Measurements from ENCODE around the gene EDIL3. TPM values are rescaled to one million over a fixed set of nuclear protein-coding genes. Genes with fewer than 3 reads are reported as not detected.
"Not testable (repeated sequence)": the region's sequence is repeated elsewhere in the genome, so short reads cannot be mapped to it uniquely, and the experiment has no call there.

The EDIL3 gene
- total and polyA plus RNA-seq, 2 experiments from 2014 or later, result 18.2 to 42.4 TPM

- no peaks in the 10 kb centered on the region for H3K9me3 ChIP-seq (ENCODE audit: low read depth)
- 89% methylated on average over 3 of the region's 3 CpGs for WGBS (ENCODE audit: low lambda C conversion rate, missing lambda C conversion rate)
- no peaks in the 10 kb centered on the region for H3K36me3 ChIP-seq (replicated peaks; ENCODE audit: insufficient read depth, low read depth)
- no peaks in the 10 kb centered on the region for H3K27me3 ChIP-seq
- no peak for DNase-seq (ENCODE audit: low spot score)
- no peaks in the 10 kb centered on the region for H3K79me2 ChIP-seq
- no peak overlapping the region for H3K27ac ChIP-seq
- H3K4me2 ChIP-seq, result no peak overlapping the region
- no peaks in the 10 kb centered on the region for H3K4me1 ChIP-seq (ENCODE audit: insufficient read depth)
- TF ChIP-seq CTCF (IDR thresholded peaks at IDR 0.05; ENCODE audit: poor library complexity) (no peak), EZH2 (IDR thresholded peaks at IDR 0.05; ENCODE audit: borderline replicate concordance) (no peak), EZH2phosphoT487 (IDR thresholded peaks at IDR 0.05; ENCODE audit: low read depth, severe bottlenecking, unreplicated experiment) (no peak)
- H3K9me2 ChIP-seq (replicated peaks; ENCODE audit: insufficient read depth), result no peaks in the 10 kb centered on the region
- H3K4me3 ChIP-seq, result no peak overlapping the region
- no peak overlapping the region for H2AFZ ChIP-seq
- no peaks in the 10 kb centered on the region for H4K20me1 ChIP-seq (ENCODE audit: insufficient read depth, poor library complexity, severe bottlenecking)
Observed at GRCh38 chr5:84327591-84327990, 57.1 kb downstream of the EDIL3 start.

- Histone ChIP-seq H2AFZ (no peak overlapping the region), H4K20me1 (ENCODE audit: insufficient read depth, poor library complexity, severe bottlenecking) (no peaks in the 10 kb centered on the region), H3K4me1 (ENCODE audit: insufficient read depth) (no peaks in the 10 kb centered on the region), H3K9me2 (replicated peaks; ENCODE audit: insufficient read depth) (no peaks in the 10 kb centered on the region), H3K27ac (no peak overlapping the region), H3K79me2 (no peaks in the 10 kb centered on the region), H3K9me3 (ENCODE audit: low read depth) (no peaks in the 10 kb centered on the region), H3K4me3 (no peak overlapping the region), H3K4me2 (no peak overlapping the region), H3K27me3 (no peaks in the 10 kb centered on the region), H3K36me3 (replicated peaks; ENCODE audit: insufficient read depth, low read depth) (no peaks in the 10 kb centered on the region)
- TF ChIP-seq CTCF (IDR thresholded peaks at IDR 0.05; ENCODE audit: poor library complexity) (no peak), EZH2 (IDR thresholded peaks at IDR 0.05; ENCODE audit: borderline replicate concordance) (no peak), EZH2phosphoT487 (IDR thresholded peaks at IDR 0.05; ENCODE audit: low read depth, severe bottlenecking, unreplicated experiment) (no peak)
- DNase-seq (ENCODE audit: low spot score), result no peak
- 93% methylated on average over 3 of the region's 3 CpGs for WGBS (ENCODE audit: low lambda C conversion rate, missing lambda C conversion rate)
Observed at GRCh38 chr5:84322646-84323045, 62.0 kb downstream of the EDIL3 start.

- H3K36me3 ChIP-seq (replicated peaks; ENCODE audit: insufficient read depth, low read depth); H3K4me1 ChIP-seq (ENCODE audit: insufficient read depth); H2AFZ ChIP-seq; H3K79me2 ChIP-seq; H3K9me3 ChIP-seq (ENCODE audit: low read depth); H3K27me3 ChIP-seq; DNase-seq (ENCODE audit: low spot score); H3K4me3 ChIP-seq; H3K9me2 ChIP-seq (replicated peaks; ENCODE audit: insufficient read depth); H3K27ac ChIP-seq; H4K20me1 ChIP-seq (ENCODE audit: insufficient read depth, poor library complexity, severe bottlenecking); H3K4me2 ChIP-seq: not testable (repeated sequence)
- 85% methylated on average over 1 of the region's 1 CpG for WGBS (ENCODE audit: low lambda C conversion rate, missing lambda C conversion rate)
Observed at GRCh38 chr5:84317826-84318225, 66.9 kb downstream of the EDIL3 start.

- H2AFZ ChIP-seq; H3K4me2 ChIP-seq; H3K36me3 ChIP-seq (replicated peaks; ENCODE audit: insufficient read depth, low read depth); H3K79me2 ChIP-seq; H4K20me1 ChIP-seq (ENCODE audit: insufficient read depth, poor library complexity, severe bottlenecking); H3K4me3 ChIP-seq; H3K4me1 ChIP-seq (ENCODE audit: insufficient read depth); DNase-seq (ENCODE audit: low spot score); H3K27ac ChIP-seq; H3K9me2 ChIP-seq (replicated peaks; ENCODE audit: insufficient read depth); H3K9me3 ChIP-seq (ENCODE audit: low read depth); H3K27me3 ChIP-seq: not testable (repeated sequence)
- WGBS (ENCODE audit: low lambda C conversion rate, missing lambda C conversion rate), result 100% methylated on average over 3 of the region's 30 CpGs
Observed at GRCh38 chr5:84312280-84312679, 72.4 kb downstream of the EDIL3 start.

- not testable (repeated sequence) for DNase-seq (ENCODE audit: low spot score); H4K20me1 ChIP-seq (ENCODE audit: insufficient read depth, poor library complexity, severe bottlenecking); H3K9me3 ChIP-seq (ENCODE audit: low read depth); H3K4me1 ChIP-seq (ENCODE audit: insufficient read depth); H3K9me2 ChIP-seq (replicated peaks; ENCODE audit: insufficient read depth); H2AFZ ChIP-seq; H3K36me3 ChIP-seq (replicated peaks; ENCODE audit: insufficient read depth, low read depth); H3K4me3 ChIP-seq; H3K27me3 ChIP-seq; H3K27ac ChIP-seq; H3K79me2 ChIP-seq; H3K4me2 ChIP-seq
Observed at GRCh38 chr5:84309850-84310249, 74.8 kb downstream of the EDIL3 start.

Measured in hepatocyte (in vitro differentiated cells).